AG10803 (cell line): ENCODE results near the gene TLL1.

Experiments used
- DNase-seq: peaks from one replicate; pipeline ENCODE4 v3.0.0; 2010; ENCODE audit warnings: low read depth
- H3K4me3 ChIP-seq: 2 replicates; pipeline ENCODE4 v1.5.1; 2011; ENCODE audit warnings: mild to moderate bottlenecking, low read length, control low read depth
- TF ChIP-seq, protein P1 (sequence below): conservative IDR thresholded peaks from 2 replicates; pipeline ENCODE4 v1.5.1; 2011; ENCODE audit warnings: mild to moderate bottlenecking, low read length, control low read depth, inconsistent platforms

The TLL1 gene

DNA sequence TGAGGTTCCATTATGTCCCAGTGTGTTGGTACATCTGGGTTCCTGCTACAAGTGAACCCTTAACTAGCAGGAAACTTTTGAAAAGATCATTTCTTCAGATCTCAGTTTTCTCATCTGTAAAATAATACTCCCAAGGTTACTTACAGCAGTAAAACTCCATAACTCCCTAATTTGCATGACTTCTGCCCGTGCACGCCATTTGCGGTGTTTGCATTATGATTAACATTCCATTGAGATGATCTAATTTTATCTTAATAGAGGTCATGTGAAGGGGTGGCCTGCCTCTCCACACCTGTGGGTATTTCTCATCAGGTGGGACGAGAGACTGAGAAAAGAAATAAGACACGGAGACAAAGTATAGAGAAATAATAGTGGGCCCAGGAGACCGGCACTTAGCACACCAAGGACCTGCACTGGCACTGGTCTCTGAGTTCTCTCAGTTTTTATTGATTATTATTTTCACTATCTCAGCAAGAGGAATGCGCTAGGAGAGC is 219.8 kb downstream of the TLL1 start:
- TF ChIP-seq, protein P1, sequence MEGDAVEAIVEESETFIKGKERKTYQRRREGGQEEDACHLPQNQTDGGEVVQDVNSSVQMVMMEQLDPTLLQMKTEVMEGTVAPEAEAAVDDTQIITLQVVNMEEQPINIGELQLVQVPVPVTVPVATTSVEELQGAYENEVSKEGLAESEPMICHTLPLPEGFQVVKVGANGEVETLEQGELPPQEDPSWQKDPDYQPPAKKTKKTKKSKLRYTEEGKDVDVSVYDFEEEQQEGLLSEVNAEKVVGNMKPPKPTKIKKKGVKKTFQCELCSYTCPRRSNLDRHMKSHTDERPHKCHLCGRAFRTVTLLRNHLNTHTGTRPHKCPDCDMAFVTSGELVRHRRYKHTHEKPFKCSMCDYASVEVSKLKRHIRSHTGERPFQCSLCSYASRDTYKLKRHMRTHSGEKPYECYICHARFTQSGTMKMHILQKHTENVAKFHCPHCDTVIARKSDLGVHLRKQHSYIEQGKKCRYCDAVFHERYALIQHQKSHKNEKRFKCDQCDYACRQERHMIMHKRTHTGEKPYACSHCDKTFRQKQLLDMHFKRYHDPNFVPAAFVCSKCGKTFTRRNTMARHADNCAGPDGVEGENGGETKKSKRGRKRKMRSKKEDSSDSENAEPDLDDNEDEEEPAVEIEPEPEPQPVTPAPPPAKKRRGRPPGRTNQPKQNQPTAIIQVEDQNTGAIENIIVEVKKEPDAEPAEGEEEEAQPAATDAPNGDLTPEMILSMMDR: no peak
- no peak for DNase-seq

DNA sequence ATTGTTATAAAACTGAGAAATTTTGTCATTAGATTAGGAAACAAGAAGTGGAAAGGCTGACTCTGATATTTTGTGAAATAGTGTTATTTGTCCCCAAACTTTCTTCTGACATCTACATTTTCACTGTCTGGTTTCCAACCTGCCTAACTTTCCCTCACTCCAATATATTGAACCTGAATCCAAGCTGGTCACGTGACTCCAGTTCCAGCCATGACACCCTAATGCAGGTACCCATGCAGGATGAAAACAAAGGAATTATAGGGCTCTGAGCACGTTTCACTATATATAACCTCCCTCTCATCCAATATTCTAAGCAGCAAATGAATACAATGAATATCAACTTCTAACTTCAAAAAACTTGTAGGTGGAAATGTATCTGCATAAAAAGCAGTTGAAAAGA is 231.6 kb downstream of the TLL1 start:
- TF ChIP-seq, protein P1: no peak
- no peak for DNase-seq
- H3K4me3 ChIP-seq: no peak overlapping the region

More for the DNA sequence above, 219.8 kb downstream of the TLL1 start:
- no peak overlapping the region for H3K4me3 ChIP-seq

DNA sequence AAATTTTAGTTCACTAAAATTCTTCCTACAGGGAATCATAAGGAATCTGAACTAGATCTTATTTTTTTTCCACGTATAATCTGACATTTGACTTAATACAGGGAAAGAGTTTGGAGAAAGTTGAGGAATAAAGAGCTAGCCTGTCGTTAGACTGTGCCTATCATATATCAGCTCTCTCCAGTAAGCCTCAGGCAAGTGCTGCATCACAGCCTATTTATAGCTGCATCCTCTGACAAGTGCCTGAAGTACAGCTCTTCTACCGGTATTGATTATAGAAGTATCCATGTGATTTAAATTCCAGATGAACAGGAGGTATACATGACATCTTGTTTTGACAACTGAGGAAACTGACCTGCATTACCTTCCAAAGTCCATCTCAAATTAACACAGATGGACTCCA is 248.9 kb downstream of the TLL1 start:
- TF ChIP-seq, protein P1: no peak
- no peak overlapping the region for H3K4me3 ChIP-seq
- DNase-seq: no peak

DNA sequence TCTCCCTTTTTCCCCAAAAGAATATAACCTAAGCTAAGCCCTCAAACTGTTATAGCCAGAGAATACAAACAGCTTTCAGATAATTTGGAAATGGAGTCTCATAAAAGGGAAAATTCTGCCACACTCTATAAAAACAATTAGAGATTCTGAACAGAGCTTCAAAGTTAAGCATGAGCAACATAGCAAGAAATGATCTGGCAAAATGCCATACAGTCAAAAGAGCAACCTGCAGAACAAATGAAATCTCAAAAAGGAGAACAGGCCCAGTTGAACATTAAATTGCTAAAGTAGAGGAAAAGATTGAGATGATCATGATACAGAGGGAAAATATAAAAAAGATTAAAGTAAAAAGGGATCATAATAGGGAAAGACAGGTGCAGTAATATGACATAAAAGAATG is 250.5 kb downstream of the TLL1 start:
- TF ChIP-seq, protein P1: no peak
- no peak overlapping the region for H3K4me3 ChIP-seq
- DNase-seq: no peak

DNA sequence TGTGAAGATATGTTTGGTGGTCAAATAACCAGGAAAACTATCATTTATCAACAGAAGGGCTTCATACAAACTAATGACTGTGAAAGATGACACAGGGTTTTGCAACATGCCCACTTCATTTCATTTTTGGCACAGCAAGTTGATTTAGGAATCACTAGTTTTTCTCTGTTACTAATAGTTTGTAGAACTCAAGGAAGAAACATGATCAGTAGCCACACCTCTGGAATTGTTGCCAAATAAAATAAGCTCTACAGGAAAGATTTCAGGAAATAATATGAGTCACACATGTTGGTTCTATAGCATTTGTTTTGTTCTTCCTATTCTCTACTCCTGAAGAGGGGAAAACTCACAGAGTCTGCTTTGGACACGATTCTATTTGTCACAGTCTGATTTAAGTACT is 255.4 kb downstream of the TLL1 start:
- TF ChIP-seq, protein P1: no peak
- H3K4me3 ChIP-seq: no peak overlapping the region
- DNase-seq: no peak

DNA sequence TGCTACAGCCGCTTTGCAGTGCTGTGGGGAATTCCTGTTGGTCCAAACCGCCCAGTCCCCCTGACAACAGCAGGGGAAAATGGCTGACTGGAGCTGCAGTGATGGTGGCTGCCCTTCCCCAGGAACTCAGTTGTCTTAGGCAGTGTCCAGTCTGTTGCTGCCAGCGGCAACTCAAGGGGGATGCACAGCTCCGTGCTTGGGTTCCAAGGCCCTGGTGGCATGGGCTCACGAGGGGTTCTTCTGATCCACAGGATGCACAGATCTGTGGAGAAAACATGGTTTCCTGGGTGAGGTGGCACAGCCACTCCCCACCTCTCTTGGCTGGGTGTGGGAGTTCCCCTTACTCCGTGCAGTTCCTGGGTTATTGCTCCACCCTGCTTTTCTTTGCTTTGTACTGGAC is 261.2 kb downstream of the TLL1 start:
- no peak for DNase-seq
- H3K4me3 ChIP-seq: no peak overlapping the region
- TF ChIP-seq, protein P1: no peak

DNA sequence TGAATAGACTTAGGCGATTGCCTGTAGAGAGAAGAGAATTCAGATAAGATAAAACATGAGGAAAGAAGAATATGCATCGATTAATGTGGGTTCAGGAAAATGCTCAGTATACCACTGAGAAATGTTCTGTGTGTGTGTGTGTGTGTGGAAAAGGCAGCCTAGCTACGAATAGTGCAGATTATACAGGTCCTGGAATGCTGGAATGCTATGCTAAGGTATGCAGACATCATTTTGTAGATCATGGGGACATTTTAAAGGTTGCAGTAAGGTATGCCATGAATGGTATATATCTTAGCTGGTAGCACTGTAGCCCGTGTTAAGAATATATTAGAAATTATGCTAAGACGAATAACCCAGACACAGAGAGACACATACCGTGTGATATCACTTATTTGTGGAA is 267.9 kb downstream of the TLL1 start:
- DNase-seq: no peak
- TF ChIP-seq, protein P1: no peak
- H3K4me3 ChIP-seq: no peak overlapping the region
